HG03354 (cell line): Measurements from ENCODE around the gene EIF5B.

Experiments
- ATAC-seq: cut with Tn5 transposase; IDR thresholded peaks from one replicate; pipeline ENCODE4 v1.9.1; 2021; ENCODE audit warnings: mild to moderate bottlenecking; ENCODE audit not compliant: unreplicated experiment, poor library complexity, severe bottlenecking

Gene EIF5B

GRCh38 chr2:99403524-99403923 is 66.3 kb downstream of the EIF5B start:
- no peak for ATAC-seq

DNA sequence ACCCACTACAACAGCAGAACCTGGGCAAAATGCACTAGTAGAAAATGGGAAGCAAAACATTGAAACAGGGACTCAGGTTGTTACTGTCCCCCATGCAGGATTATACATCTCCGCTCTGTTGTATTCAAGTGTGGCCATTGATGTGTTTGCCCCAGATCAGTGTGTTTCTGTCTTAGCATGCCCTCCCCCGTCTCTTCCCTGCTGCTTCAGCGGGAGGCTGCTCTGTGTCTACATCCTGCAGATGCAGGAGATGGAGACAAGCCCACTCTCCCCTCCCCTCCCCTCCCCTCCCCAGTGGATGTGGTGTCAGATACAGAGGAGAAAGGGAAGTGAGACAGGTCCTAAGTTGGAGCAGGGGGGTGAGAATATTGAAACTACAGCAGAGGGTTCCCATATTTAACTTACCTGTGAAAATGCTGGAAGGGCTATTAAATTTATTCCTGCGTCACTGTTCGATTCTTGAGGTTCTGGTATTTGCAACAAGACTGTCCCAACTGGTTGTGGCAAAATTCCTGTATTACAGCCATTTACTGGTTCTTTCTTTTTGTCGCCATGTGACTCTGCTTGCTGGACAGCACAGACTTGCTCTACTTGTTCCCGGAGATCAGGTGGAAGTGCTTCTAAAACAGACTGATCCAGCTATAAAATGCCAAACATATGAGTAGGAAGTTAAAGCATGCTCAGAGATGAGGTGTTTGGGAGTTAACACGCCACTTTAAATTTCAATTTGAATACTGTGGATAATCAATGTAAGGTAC is 67.0 kb downstream of the EIF5B start:
- no peak for ATAC-seq

DNA sequence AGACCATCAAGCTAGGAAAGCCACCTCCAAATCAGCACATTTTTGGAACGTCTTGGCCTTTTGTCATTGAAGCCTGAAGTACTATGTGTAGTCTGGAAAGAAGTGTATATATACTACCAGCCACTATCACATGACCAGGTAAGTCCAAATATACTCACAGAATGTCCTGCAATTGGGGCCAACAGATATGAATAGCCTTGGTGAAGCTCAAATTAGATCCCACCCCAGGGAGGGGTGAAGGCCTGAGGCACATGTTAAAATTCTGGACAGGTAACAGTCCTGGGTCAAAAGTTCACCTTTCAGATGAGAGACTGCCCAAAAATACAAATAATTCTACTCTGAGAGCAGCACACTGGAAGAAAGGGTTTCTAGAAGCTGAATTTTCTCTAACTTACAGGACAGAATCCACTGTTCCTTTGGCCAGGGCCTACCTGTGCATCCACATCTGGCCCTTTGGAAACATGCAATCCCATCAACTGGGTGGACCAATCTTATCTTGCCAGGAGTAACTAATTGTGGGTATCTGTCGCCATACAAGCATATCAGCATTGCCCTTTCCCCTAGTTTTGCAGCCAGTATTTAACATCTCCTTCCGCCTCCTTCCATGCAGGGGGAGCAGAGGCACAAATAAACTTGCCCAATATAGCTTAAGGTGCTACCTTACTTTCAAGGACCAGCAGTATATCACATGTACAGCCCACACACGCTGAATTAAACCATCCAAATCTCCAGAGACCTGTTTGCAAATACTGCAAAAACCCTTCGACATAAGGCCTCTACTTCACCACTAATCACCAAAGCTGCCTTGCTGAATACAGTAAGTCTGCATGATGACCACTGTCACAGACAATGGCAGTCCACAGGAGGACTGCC is 67.8 kb downstream of the EIF5B start:
- ATAC-seq: no peak

DNA sequence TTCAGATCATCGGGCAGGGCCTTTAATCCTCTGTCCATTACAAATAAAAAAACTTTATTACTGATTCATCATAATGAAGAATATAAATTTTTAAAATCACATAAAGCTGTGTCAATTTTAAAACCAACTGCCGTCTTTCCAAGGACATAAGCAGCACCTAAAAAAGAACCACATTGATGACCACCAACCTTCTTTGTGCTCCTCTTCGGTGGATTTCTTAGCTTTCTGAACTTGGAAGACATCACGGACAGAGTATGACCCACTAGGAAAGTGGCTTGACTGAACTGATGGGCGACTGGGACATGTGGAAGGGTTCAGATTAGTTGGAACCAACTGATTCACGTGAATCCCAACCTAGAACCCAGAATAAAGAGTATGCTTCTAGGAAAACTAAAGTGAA is 68.9 kb downstream of the EIF5B start:
- no peak for ATAC-seq

DNA sequence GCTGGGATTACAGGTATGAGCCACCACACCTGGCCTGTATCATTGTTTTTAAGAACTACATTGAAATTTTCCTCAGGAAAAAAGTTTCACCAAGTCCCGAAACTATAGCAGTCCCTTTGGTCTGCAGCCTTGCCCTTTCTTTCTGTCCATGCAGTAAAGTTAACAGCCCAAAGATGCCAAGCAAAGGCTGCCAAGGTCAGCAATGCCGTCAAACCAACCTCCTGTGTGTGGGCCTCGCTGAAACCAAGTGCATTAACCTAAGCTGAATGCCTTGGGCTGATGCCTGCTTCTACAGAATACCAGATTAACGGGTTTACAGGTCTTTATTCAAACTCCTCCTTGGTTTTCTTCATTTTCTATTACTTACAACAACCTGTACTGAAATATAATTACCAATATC is 73.1 kb downstream of the EIF5B start:
- ATAC-seq: no peak

DNA sequence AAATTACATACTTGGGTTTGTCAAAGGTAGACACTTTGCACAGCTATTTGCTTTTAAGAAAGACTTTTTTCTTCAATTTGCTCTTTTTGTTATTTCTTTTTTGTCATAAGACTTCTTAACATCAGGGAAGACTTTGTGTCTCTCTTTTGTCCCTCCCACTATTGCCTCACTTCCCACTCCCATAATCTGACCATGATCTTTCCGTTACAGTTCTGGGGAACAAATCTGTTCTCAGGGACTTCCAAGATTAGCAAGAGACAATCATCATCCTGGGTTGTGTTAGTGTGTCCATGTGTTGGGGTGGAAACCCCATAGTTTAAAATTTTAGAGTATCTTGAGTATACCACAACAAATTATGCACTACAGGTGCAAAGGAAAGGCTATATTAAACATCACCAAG is 77.4 kb downstream of the EIF5B start:
- ATAC-seq: no peak

GRCh38 chr2:99417396-99417795 is 80.2 kb downstream of the EIF5B start:
- no peak for ATAC-seq

- no peak for ATAC-seq
Observed at GRCh38 chr2:99420031-99420430, 82.8 kb downstream of the EIF5B start.

- ATAC-seq: no peak
Observed at GRCh38 chr2:99420751-99421299, 83.6 kb downstream of the EIF5B start.

DNA sequence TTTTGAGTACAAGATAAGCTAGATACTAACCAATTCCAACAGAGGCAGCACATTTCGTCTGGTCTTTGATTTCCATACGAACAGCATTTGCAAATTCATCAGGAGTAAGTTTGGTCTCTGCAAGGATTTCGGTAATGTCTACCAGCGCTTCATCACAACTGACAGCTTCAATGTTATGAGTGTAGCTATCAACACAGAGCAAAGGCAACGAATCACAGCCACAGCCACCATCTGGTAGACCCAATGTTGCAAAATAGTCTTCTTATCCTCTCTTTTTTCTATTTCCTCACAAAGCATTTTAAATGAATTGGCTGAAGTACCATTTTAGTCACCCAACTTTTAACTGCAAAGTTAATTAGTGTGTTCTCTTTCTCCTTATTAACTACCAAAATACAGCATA is 84.3 kb downstream of the EIF5B start:
- no peak for ATAC-seq

GRCh38 chr2:99422599-99422998 is 85.4 kb downstream of the EIF5B start:
- ATAC-seq: no peak

- ATAC-seq: no peak
Observed at GRCh38 chr2:99424371-99424770, 87.2 kb downstream of the EIF5B start.

GRCh38 chr2:99425022-99425421 is 87.8 kb downstream of the EIF5B start:
- no peak for ATAC-seq

DNA sequence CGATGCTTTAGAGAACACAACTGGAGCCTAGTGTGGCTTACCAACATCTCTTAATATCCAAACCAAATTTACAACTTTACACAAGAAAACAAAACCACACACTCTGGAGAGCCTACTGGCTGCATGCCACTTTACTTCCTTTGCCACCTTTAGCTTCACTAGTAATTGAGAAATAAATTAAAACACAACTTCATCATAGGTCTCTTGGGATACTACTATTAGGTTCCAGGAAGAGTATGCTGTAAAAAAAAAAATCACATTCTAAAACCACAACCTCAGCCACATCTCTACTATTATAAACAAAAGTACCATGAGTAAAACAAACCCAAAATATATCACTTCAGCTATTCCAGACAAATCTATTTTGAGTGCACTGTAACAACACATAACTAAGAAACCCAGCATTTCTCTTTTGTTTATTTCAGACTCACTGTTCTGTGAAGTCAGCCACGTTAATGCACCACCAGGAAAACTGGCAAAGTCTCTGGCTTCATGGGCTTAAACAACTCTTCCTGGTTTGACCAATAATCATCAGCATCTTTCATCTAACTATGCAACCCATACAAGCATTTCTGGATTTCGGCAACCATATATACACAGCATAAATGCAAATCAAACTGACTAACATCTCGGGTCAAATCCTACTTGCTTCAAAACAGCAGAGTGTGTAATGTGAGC is 93.6 kb downstream of the EIF5B start:
- ATAC-seq: no peak

- ATAC-seq: no peak
Observed at GRCh38 chr2:99431587-99432275, 94.5 kb downstream of the EIF5B start.

GRCh38 chr2:99433340-99433739 is 96.2 kb downstream of the EIF5B start:
- no peak for ATAC-seq

- ATAC-seq: no peak
Observed at GRCh38 chr2:99436874-99437273, 99.7 kb downstream of the EIF5B start.

DNA sequence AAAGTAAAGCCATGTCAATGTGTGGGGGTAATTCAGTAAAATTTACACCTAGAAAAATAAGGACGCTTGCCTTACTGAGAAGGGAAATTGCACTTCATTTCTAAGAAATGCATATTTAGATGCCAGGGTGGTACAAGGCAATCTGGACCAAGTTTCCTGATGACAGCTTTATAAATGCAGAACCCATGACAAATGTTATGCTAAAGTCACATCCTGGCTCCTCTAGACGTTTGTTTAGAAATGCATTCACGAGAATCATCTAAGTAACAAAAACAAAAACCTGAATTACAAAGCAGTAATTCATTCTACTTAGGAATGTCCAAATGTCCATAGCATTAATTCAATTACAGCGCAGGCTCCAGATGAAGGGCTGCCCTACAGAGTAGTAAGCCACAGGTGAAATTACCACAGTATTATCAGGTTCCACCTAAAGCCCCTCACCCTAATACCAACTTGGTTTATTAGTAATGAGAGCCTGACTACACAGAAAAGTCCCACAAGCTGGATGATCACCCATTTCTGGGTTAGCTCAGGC is 102.8 kb downstream of the EIF5B start:
- no peak for ATAC-seq

DNA sequence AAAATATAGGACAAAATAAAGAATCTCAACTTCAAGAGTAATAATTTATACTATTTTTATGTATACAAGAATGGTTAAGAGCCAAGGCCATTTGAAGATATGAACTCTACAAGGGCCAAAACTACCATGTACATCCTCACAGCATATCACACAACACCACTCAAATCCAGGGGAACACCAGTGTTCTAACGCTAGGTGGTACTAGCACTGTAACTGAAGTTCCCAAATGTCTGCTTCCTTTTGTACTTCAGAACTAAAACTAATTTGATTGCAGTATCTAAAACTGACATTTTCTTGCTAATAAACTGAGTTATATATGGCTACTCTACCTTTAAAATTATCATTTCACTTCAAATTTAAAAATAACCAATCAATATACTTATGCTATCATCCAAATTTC is 105.6 kb downstream of the EIF5B start:
- ATAC-seq: no peak

DNA sequence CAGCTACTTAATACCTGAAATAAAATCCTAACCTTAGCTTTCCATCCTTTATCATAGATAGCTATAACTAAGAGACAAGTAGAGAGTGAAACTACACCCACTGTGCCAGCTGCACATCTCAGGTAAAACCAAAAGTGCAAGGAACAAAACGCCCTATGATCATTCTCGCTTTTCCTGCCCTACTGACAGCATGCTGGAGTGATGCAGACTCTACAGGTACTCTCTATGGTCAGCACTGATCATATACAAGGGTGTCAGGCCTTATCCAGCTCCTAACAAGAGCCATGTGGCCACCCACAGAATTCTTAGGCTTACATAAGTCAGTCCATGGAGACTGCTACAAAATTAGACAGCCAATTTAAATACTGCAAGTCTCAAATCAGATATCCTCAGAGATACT is 107.0 kb downstream of the EIF5B start:
- ATAC-seq: no peak
